ENCODE measurements around the gene WWTR1.

WWTR1 gene

GRCh38 chr3:149654188-149654601 lies 3.6 kb downstream of the WWTR1 start:
- no peak for DNase-seq (ENCODE audit: low spot score)

- no peak for DNase-seq (ENCODE audit: low spot score)
Observed at GRCh38 chr3:149653564-149653963, 4.3 kb downstream of the WWTR1 start.

GRCh38 chr3:149653136-149653535 lies 4.7 kb downstream of the WWTR1 start:
- no peak for DNase-seq (ENCODE audit: low spot score)

GRCh38 chr3:149650828-149651227 lies 7.0 kb downstream of the WWTR1 start:
- DNase-seq (ENCODE audit: low spot score): no peak

GRCh38 chr3:149648525-149648924 lies 9.3 kb downstream of the WWTR1 start:
- DNase-seq (ENCODE audit: low spot score): no peak

GRCh38 chr3:149647812-149648211 lies 10.0 kb downstream of the WWTR1 start:
- no peak for DNase-seq (ENCODE audit: low spot score)

- DNase-seq (ENCODE audit: low spot score): no peak
Observed at GRCh38 chr3:149647285-149647684, 10.5 kb downstream of the WWTR1 start.

GRCh38 chr3:149646181-149646766 lies 11.6 kb downstream of the WWTR1 start:
- DNase-seq (ENCODE audit: low spot score): no peak

- DNase-seq (ENCODE audit: low spot score): no peak
Observed at GRCh38 chr3:149643963-149644362, 13.9 kb downstream of the WWTR1 start.

GRCh38 chr3:149643482-149643798 lies 14.4 kb downstream of the WWTR1 start:
- DNase-seq (ENCODE audit: low spot score): no peak

- DNase-seq (ENCODE audit: low spot score): no peak
Observed at GRCh38 chr3:149640976-149641728, 16.7 kb downstream of the WWTR1 start.

GRCh38 chr3:149639093-149639486 lies 18.7 kb downstream of the WWTR1 start:
- DNase-seq (ENCODE audit: low spot score): no peak

- DNase-seq (ENCODE audit: low spot score): no peak
Observed at GRCh38 chr3:149638228-149639092, 19.4 kb downstream of the WWTR1 start.

GRCh38 chr3:149635396-149635795 lies 22.4 kb downstream of the WWTR1 start:
- no peak for DNase-seq (ENCODE audit: low spot score)

GRCh38 chr3:149634573-149634972 lies 23.3 kb downstream of the WWTR1 start:
- no peak for DNase-seq (ENCODE audit: low spot score)

GRCh38 chr3:149634072-149634471 lies 23.8 kb downstream of the WWTR1 start:
- no peak for DNase-seq (ENCODE audit: low spot score)

- no peak for DNase-seq (ENCODE audit: low spot score)
Observed at GRCh38 chr3:149632225-149632624, 25.6 kb downstream of the WWTR1 start.

- DNase-seq (ENCODE audit: low spot score): no peak
Observed at GRCh38 chr3:149630806-149631205, 27.0 kb downstream of the WWTR1 start.

- DNase-seq (ENCODE audit: low spot score): no peak
Observed at GRCh38 chr3:149628957-149629670, 28.7 kb downstream of the WWTR1 start.

- DNase-seq (ENCODE audit: low spot score): no peak
Observed at GRCh38 chr3:149626671-149627070, 31.2 kb downstream of the WWTR1 start.

- DNase-seq (ENCODE audit: low spot score): no peak
Observed at GRCh38 chr3:149625795-149626194, 32.0 kb downstream of the WWTR1 start.

- DNase-seq (ENCODE audit: low spot score): no peak
Observed at GRCh38 chr3:149623824-149624223, 34.0 kb downstream of the WWTR1 start.
